NCI-H1105 treated with DMSO at 0.1 percent for 48 hours (cell line): ENCODE measurements around the gene CPTP.

Experiments used
- DNase-seq: peaks from one replicate; lab custom pipeline; 2025; lab: John Stamatoyannopoulos, UW

Gene CPTP

DNA sequence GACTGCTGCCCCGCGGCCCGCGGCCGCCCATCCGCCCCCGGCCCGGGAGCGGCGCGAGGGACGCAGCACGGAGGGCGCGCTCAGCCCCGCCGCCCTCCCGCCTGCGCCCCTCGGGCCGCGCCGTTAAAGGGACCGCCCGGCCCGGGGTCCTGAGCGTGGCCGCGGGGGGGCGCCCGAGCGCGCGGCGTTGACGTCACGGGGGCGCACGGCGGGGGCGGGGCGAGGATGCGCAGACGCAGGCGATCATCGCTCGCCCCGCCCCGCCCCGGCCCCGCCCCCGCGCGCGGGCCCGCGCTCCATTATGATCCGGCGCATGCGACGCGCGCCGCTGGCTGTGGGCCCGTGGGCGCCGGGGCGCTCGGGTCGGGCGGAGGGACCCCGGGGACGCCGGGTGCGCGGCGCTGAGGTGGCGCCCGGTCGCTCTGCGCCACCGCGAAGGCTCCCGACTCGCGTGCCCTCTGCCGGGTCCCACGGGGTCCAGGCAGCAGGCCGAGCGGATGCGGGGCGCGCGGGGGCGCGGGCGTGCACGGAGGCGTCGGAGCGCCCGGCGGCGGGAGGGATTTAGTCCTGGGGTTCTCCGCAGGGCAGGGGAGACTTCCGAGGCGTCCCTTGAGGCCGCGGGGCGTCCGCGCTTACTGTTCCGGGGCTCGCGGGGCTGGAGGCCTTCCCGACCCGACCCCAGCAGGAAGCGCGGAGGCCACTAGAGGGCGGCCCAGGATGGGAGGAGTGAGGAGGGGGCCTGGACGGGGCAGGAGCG lies 24.8 kb downstream of the CPTP start, which contains the start of gene DVL1:
Gene DVL1, minus strand, starts transcription at position 163 of the 757 bp plus-strand sequence. CDS start 353 bp downstream, outside the sequence.
- DNase-seq = peak; percentile 57

- DNase-seq = no peak
These were observed 27.2 kb downstream of the CPTP start for GRCh38 chr1:1351511-1352427.

GRCh38 chr1:1352786-1353388 lies 28.3 kb downstream of the CPTP start:
- DNase-seq = no peak

DNA sequence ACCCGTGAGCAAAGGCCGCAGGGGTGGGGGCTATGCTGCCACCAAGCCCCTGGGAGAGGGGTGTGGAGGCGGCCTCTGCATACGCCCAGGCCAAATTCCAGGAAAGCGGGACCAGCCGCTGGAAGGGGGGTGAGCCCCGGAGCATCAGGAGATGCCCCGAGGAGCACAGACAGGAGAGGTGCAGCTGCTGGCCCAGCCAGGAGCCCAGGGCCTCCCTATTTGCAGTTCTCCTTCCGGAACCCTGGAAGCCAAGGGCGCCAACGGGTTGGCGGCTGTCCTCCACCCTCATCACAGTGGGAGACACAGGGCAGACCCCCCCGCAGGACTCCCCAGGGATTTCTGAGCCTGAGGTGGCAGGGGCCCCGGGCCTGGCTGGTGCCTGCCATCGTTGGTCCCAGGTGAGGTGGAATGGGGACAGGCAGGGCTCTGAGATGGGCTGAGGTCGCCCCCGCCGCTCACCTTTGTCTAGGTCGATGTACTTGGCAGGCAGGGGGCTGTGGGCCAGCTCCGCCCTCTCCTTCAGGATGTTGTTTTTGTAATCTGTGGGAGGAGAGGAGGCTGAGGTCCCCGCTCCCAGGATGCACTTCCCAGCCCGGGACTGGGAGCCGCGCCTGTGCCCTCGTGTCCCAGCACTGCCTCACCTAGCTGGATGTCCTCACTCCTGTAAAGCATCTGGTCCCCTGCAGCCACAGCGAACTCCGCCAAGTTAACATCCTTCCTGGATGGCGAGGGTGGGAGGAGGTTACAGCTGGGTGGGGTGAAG lies 29.0 kb downstream of the CPTP start:
- DNase-seq = peak; percentile 19

GRCh38 chr1:1354271-1355247 lies 30.0 kb downstream of the CPTP start:
- peak; percentile 13 for DNase-seq

- DNase-seq = peak; percentile 26
These were observed 30.8 kb downstream of the CPTP start for GRCh38 chr1:1355416-1355815.

- no peak for DNase-seq
These were observed 31.7 kb downstream of the CPTP start for GRCh38 chr1:1356166-1356795.

DNA sequence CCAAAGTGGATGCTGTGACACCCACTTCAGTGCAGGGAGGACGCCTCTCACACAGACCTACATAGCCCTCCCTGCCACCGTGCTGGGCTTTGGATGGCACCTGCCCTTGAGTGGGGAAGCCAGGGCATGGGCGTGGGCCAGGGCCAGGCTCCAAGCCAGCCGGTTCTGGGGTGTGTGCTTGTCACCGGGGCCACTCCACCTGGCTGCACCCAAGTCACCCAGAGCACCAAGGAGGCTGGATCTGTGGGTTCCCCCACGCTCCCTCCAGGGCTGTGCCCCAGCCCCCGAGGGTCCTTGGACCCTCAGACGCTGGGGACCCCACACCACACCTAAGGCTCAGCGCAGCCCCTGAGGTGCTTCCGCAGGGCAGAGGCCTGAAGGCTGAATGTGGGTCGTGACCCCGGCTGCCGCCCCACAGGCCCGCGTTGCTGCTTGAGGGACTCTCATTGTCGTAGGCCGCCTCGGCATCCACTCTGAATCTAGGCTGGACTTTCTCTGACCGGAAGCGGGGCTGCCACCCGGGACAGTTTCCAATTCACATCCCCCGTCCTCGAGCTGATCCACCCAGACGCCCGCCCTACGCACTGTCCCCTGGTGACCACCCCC lies 32.3 kb downstream of the CPTP start:
- no peak for DNase-seq

DNA sequence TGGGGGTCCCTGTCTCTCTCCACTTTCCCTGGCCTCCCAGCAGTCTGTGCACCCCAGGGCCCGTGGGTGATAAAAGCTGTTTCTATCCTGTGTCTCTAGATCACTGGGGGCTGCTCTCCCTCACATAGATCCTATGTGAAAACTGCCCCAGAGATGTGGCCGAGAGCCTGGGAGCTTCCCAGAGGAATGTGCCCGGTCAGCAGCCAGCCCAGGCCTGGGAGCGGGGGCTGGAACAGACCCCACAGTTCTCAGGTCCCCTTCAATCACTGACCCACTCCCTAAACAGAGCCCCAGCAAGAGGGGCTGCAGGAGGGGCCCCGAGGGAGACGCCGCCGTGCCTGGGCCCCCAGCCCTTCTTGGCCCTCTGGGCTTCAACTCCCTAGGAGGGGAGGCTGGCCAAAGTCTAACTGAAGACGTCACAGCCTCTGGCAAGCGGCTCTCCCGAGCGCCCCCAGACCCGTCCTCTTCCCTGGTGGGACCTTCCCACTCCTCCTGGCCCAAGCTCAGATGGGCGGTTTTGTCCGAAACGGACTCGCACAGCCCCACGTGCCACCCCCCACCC lies 33.4 kb downstream of the CPTP start:
- DNase-seq = no peak

GRCh38 chr1:1358433-1359271 lies 34.0 kb downstream of the CPTP start, which contains the start of gene MXRA8:
Gene MXRA8 (minus strand): TSS chr1:1358555. CDS start chr1:1358504, 51 bp downstream.
- DNase-seq = no peak

GRCh38 chr1:1359308-1359663 lies 34.7 kb downstream of the CPTP start:
- no peak for DNase-seq

DNA sequence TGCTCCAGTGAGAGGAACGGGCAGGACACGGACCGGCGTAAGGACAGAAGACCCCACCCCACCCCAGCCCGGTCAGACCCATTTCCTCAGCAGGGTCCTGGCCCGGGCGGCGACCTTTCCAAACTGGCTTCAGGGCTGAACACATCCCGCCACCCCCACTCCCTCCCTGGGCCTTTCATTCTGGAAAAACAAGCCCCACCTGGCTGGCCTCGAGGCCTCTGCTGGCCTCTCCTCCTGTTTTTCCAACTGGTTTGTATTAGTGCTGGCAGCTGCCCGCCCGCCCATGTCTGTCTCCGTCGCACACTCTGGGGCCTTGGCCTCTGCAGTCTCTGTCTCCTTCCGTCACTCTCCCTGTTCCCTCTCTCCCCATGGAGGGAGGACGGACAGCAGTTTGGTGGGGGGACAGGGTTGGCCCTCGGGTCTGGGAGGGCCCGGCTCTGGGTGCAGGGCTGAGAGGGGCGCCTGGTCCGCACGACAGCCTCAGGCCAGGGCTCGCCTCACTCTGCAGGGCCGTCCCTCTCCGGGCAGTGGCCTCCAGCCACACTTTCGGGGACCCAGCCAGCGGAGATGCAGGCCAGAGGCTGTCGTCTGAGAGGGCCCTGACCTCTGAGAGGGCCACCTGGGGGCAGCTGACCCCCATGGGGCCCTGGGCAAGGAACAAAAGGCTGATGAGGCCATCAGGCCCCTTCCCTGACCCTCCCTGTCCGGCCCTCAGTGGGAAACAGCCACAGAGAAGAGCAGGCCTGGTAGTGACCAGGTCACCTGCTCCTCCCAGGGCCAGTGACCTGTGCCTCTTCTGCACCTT lies 35.3 kb downstream of the CPTP start:
- no peak for DNase-seq

DNA sequence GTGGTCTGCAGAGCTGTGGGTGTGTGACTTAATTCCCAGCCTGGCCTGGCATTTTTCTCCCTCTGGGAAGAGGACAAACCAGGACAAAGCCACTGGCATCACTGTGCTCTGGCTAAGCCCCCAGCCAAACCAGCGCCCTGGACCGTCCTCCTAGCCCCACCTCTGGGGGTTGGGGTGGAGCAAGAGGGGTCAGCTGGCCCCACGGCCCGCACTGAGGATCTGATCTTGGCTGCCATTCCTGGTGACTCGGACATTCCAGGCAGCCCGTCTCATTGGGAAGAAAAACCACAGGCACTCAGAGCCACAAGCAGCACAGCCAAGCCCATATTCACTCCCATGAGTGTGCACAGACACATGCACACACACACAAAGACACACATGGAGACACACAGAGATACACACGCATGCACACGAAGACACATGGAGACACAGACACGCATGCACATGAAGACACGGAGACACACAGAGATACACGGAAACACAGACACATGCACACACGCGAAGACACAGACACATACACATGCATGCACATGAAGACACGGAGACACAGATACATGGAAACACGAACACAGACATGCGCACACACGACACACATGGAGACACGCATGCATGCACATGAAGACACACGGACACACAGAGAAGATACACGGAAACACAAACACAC lies 36.0 kb downstream of the CPTP start:
- no peak for DNase-seq

DNA sequence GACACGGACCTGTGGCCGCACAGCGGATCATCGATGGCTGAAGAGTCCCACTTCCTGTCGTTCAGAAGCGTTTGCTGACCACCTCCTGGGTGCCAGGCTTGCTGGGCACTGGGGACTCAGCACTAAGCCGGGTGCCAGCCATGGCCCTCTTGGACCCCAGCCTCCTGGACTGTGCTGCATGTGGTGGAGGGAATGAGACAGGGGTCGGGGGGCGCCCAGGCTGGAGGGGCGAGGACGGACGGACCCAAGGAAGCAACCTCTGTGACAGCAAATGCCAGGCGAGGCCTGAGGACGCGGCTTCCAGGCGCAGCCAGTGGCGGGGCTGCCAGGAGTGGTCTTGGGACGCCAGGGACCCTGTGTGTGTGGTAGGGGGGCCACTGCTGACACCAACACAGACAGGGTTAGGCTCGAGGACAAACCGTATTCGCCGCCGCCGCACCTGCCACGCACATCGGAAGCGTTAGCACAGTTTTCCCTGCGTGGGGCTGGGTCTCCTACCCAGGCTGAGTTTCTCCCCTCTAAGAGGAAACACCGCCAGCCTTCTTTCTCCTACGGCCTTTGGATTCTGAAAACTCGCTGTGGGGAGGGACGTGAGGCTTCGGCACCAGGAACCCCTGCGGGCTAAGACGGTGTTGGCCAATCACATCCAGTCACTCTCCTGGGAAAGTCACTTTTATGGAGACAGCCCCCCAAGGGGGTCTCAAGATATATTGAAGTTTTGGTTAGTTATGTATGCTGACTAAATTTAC lies 36.8 kb downstream of the CPTP start:
- no peak for DNase-seq

GRCh38 chr1:1361982-1362423 lies 37.4 kb downstream of the CPTP start:
- no peak for DNase-seq

GRCh38 chr1:1364266-1364665 lies 39.7 kb downstream of the CPTP start:
- no peak for DNase-seq
